Measurements from ENCODE around the gene NT5DC4.

DNA sequence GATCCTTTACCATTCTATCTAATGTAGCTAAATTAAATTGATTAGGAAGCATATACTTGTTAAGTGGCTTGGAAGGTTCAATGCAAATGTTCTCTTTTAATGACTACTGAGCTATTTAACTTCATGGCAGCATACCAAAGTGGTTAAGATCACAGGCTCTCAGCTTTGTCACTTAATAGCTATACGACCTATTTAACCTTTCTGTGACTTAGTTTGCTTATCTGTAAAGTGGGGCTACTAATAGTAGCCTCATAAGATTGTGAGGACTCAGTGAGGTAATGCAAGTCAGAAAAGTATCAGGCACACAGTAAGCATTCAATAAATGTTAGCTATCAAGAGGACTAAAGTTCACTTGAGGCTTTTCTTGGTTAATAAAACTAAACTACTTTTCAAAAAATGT, 39.3 kb downstream of the NT5DC4 start:
- TF ChIP-seq, protein P1, sequence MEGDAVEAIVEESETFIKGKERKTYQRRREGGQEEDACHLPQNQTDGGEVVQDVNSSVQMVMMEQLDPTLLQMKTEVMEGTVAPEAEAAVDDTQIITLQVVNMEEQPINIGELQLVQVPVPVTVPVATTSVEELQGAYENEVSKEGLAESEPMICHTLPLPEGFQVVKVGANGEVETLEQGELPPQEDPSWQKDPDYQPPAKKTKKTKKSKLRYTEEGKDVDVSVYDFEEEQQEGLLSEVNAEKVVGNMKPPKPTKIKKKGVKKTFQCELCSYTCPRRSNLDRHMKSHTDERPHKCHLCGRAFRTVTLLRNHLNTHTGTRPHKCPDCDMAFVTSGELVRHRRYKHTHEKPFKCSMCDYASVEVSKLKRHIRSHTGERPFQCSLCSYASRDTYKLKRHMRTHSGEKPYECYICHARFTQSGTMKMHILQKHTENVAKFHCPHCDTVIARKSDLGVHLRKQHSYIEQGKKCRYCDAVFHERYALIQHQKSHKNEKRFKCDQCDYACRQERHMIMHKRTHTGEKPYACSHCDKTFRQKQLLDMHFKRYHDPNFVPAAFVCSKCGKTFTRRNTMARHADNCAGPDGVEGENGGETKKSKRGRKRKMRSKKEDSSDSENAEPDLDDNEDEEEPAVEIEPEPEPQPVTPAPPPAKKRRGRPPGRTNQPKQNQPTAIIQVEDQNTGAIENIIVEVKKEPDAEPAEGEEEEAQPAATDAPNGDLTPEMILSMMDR (IDR thresholded peaks at IDR 0.05; ENCODE audit: low read length) = no peak
- TF ChIP-seq EZH2 (optimal IDR thresholded peaks at IDR 0.05; ENCODE audit: low read depth, low read length) (no peak), EZH2phosphoT487 (IDR thresholded peaks at IDR 0.05; ENCODE audit: low read length) (no peak)

Measured in MM.1S (cell line).